HCT116 (cell line): ENCODE measurements around the gene CTXN1. TPM values are rescaled to one million over a fixed set of nuclear protein-coding genes. Genes with fewer than 3 reads are reported as not detected.

Source experiments
- ATAC-seq: fragments of 200-7000 bp; cut with Tn5 transposase; 2 replicates; pipeline ENCODE4 v1.9.1; 2020; ENCODE audit warnings: mild to moderate bottlenecking, moderate library complexity
- BruUV-seq: library from RNA; stranded (reverse); fragments of 400-500 nt; replicated peaks from 2 replicates; lab custom pipeline; 2021; lab: Mats Ljungman, UMichigan
- CTCF ChIA-PET: fragments of 300-600 bp; sonication (Branson Sonifier 250); formaldehyde crosslinking; loops from one replicate; lab custom pipeline; 2021; ENCODE audit warnings: antibody characterized with exemption; lab: Charles Lee
- POLR2A ChIA-PET: fragments of 300-600, 350-600 bp; sonication (Branson Sonifier 250); formaldehyde crosslinking; loops from one replicate; lab custom pipeline; 2021; ENCODE audit warnings: antibody characterized with exemption; lab: Charles Lee
- RAD21 ChIA-PET, 2 experiments: fragments of 300-600 bp; sonication (Branson Sonifier 250); formaldehyde crosslinking; loops; one replicate each; lab custom pipeline; 2023; ENCODE audit warnings: low total read pairs in 2 of 2; ENCODE audit not compliant: uncharacterized antibody in 2 of 2, unreplicated experiment in 2 of 2, low non-redundant PET in 1 of 2; lab: Charles Lee
- DNase-seq: peaks from one replicate; pipeline ENCODE4 v3.0.0-alpha.2; 2010; ENCODE audit warnings: low read depth, low spot score
- H2AFZ ChIP-seq: fragments of 200-600 bp; shearing (Covaris generic), sonication (generic); 2 replicates; pipeline ENCODE4 v1.6.1; 2017; ENCODE audit warnings: low read depth, mixed run types, mixed read lengths, antibody characterized with exemption, low read length; ENCODE audit not compliant: poor library complexity, severe bottlenecking
- H3K27ac ChIP-seq: 2 replicates; pipeline ENCODE4 v1.5.1; 2012; ENCODE audit warnings: low read depth, low read length
- H3K27me3 ChIP-seq: fragments of 200-600 bp; sonication (generic); 2 replicates; pipeline ENCODE4 v1.6.1; 2016; ENCODE audit warnings: mixed run types, low read length, mixed read lengths; ENCODE audit not compliant: insufficient read depth
- H3K36me3 ChIP-seq, 2 experiments: fragments of 200-500 bp in 1 of 2; fragments of 200-600 bp in 1 of 2; sonication (Bioruptor generic) in 1 of 2; sonication (generic) in 1 of 2; 2 replicates each; pipeline versions ENCODE4 v1.5.1 to v1.6.1; 2014 to 2016; ENCODE audit warnings: low read length in 2 of 2, inconsistent platforms in 1 of 2, mixed read lengths in 1 of 2, mixed run types in 1 of 2; ENCODE audit not compliant: insufficient read depth in 2 of 2, control insufficient read depth in 1 of 2
- H3K4me1 ChIP-seq, 2 experiments: fragments of 200-600 bp in 1 of 2; sonication (generic) in 1 of 2; 2 replicates each; pipeline versions ENCODE4 v1.5.1 to v1.6.1; 2012 to 2017; ENCODE audit warnings: low read length in 2 of 2, inconsistent platforms in 1 of 2, mild to moderate bottlenecking in 1 of 2, mixed read lengths in 1 of 2, mixed run types in 1 of 2, moderate library complexity in 1 of 2; ENCODE audit not compliant: insufficient read depth in 2 of 2, control insufficient read depth in 1 of 2
- H3K4me2 ChIP-seq: fragments of 200-600 bp; sonication (generic); 2 replicates; pipeline ENCODE4 v1.6.1; 2017; ENCODE audit warnings: mixed run types, low read length, mixed read lengths
- H3K4me3 ChIP-seq, 2 experiments: fragments of 200-600 bp in 1 of 2; sonication (generic) in 1 of 2; replicated peaks in 1 of 2; 2 replicates each; pipeline ENCODE4 v1.5.1; 2011 to 2016; ENCODE audit warnings: low read length in 2 of 2, control low read depth in 1 of 2, low read depth in 1 of 2, mild to moderate bottlenecking in 1 of 2, mixed read lengths in 1 of 2, mixed run types in 1 of 2
- H3K79me2 ChIP-seq: fragments of 200-600 bp; sonication (generic); 2 replicates; pipeline ENCODE4 v1.6.1; 2017; ENCODE audit warnings: mild to moderate bottlenecking, mixed run types, low read length, moderate library complexity, mixed read lengths; ENCODE audit not compliant: insufficient read depth
- H3K9ac ChIP-seq: fragments of 200-600 bp; sonication (generic); 2 replicates; pipeline ENCODE4 v1.6.1; 2016; ENCODE audit warnings: low read length, mixed read lengths
- H3K9me2 ChIP-seq: fragments of 200-600 bp; sonication (generic), shearing (Covaris generic); 2 replicates; pipeline ENCODE4 v1.6.1; 2017; ENCODE audit warnings: mixed run types, mild to moderate bottlenecking, moderate library complexity; ENCODE audit not compliant: insufficient read depth
- H3K9me3 ChIP-seq, 2 experiments: fragments of 200-500 bp in 1 of 2; fragments of 200-600 bp in 1 of 2; sonication (Bioruptor generic) in 1 of 2; sonication (generic) in 1 of 2; 2 replicates each; pipeline ENCODE4 v1.6.1; 2014 to 2017; ENCODE audit warnings: low read length in 2 of 2, mixed read lengths in 2 of 2, inconsistent platforms in 1 of 2, low read depth in 1 of 2, mild to moderate bottlenecking in 1 of 2, mixed run types in 1 of 2, moderate library complexity in 1 of 2; ENCODE audit not compliant: control insufficient read depth in 1 of 2, insufficient read depth in 1 of 2
- H4K20me1 ChIP-seq: fragments of 200-600 bp; sonication (generic), shearing (Covaris generic); 2 replicates; pipeline ENCODE4 v1.6.1; 2017; ENCODE audit warnings: mixed run types, mild to moderate bottlenecking, moderate library complexity; ENCODE audit not compliant: insufficient read depth
- RAD21 ChIP-seq: IDR thresholded peaks from 2 replicates; pipeline ENCODE4 v1.6.1; 2012; ENCODE audit warnings: low read depth, mild to moderate bottlenecking
- SP1 ChIP-seq: IDR thresholded peaks from 2 replicates; pipeline ENCODE4 v1.6.1; 2012; ENCODE audit warnings: low read depth
- SRF ChIP-seq: IDR thresholded peaks from 2 replicates; pipeline ENCODE4 v1.6.1; 2012; ENCODE audit warnings: low read depth
- YY1 ChIP-seq: IDR thresholded peaks from 2 replicates; pipeline ENCODE4 v1.6.1; 2011; ENCODE audit warnings: low read length, low read depth, moderate library complexity, mild to moderate bottlenecking; ENCODE audit not compliant: insufficient replicate concordance; ENCODE audit errors: extremely low read depth
- intact Hi-C: fragments of 100-400 bp; cut with micrococcal nuclease; formaldehyde crosslinking; loops from 2 replicates; pipeline ENCODE4 v1.10.0; 2022
- total RNA-seq: library from RNA; stranded (reverse); gene quantifications from one replicate; pipeline ENCODE4 v1.2.1, GENCODE V29; 2021; ENCODE audit not compliant: unreplicated experiment
- TF ChIP-seq, protein P1 (sequence below), 3 experiments: fragments of 200-600 bp in 1 of 3; sonication (generic) in 1 of 3; IDR thresholded peaks in 2 of 3; conservative IDR thresholded peaks in 1 of 3; 2 replicates each; pipeline ENCODE4 v1.5.1; 2012 to 2017; ENCODE audit warnings: low read depth in 2 of 3, low read length in 2 of 3, antibody characterized with exemption in 1 of 3, borderline replicate concordance in 1 of 3, control low read depth in 1 of 3, mild to moderate bottlenecking in 1 of 3, mixed read lengths in 1 of 3, mixed run types in 1 of 3, moderate library complexity in 1 of 3; ENCODE audit not compliant: insufficient read depth in 1 of 3

CTXN1 gene
- total RNA-seq, 1 experiment from 2014 or later: 56.0 TPM

DNA sequence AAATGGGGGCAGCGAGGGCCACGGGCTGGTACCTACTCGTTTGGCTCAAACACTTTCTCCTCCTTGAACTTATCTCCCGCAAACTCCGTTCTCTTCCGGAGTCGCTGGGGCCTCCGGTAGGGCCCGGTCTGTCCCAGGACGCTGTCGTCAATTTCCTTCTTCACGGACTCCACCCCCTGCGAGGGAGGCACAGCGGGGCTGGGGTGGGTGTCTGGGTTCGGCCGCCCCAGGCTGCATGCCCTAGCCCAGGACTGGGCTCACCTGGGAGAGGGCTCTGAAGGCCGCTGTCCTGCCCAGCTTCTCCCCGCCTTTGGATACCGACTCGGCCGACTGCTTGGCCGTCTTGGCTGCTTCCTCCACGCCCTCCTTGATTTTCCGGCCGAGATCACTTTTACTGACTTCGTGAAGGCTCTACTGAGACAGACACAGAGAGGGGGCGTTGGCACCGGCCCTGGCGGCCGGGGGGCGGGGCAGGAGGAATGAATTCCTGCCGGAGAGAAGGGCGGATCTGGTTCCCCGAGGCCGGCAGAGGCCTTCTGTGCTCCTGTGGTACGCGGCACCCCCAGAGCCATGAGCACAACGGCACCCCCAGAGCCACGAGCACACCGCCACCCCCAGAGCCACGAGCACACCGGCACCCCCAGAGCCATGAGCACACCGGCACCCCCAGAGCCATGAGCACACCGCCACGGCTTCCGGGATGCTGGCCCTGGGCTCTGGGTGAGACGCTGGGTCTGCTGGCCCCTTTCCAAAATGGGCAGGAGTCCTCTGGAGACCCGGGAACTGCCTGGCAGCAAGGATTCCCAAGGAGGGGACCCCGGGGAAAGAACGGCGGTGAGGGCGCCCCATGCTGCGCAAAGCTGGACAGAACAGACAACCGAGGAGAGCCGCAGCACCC, 8.1 kb upstream of the CTXN1 start:
- no peak for DNase-seq
- no peak for ATAC-seq
- H3K4me2 ChIP-seq: no peak overlapping the region
- H3K9me3 ChIP-seq: no peaks in the 10 kb centered on the region
- H3K79me2 ChIP-seq: peaks cover 11% of the 10 kb centered on the region
- POLR2A ChIA-PET: no interaction called here
- RAD21 ChIA-PET: no interaction called here
- peaks cover 12 to 20% of the 10 kb centered on the region in 2 experiments for H3K4me1 ChIP-seq
- no peak overlapping the region for H3K27ac ChIP-seq
- TF ChIP-seq, protein P1, sequence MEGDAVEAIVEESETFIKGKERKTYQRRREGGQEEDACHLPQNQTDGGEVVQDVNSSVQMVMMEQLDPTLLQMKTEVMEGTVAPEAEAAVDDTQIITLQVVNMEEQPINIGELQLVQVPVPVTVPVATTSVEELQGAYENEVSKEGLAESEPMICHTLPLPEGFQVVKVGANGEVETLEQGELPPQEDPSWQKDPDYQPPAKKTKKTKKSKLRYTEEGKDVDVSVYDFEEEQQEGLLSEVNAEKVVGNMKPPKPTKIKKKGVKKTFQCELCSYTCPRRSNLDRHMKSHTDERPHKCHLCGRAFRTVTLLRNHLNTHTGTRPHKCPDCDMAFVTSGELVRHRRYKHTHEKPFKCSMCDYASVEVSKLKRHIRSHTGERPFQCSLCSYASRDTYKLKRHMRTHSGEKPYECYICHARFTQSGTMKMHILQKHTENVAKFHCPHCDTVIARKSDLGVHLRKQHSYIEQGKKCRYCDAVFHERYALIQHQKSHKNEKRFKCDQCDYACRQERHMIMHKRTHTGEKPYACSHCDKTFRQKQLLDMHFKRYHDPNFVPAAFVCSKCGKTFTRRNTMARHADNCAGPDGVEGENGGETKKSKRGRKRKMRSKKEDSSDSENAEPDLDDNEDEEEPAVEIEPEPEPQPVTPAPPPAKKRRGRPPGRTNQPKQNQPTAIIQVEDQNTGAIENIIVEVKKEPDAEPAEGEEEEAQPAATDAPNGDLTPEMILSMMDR (IDR thresholded peaks at IDR 0.05 in 2 of 3, conservative IDR thresholded peaks at IDR 0.05 in 1 of 3; ENCODE audit: borderline replicate concordance in 1 of 3, insufficient read depth in 1 of 3, low read depth in 2 of 3, low read length in 2 of 3): 0 out of 6 replicates have a peak, but pooled peaks of 1 of the 3 experiments have one; percentile 3
- TF ChIP-seq YY1 (no peak), SRF (no peak)
- no peaks in the 10 kb centered on the region for H3K9me2 ChIP-seq
- H3K4me3 ChIP-seq: no peak overlapping the region
- no peaks in the 10 kb centered on the region for H3K27me3 ChIP-seq
- no peaks in the 10 kb centered on the region for H4K20me1 ChIP-seq
- CTCF ChIA-PET: no interaction called here
- no TSS peak for BruUV-seq
- peaks cover 39 to 46% of the 10 kb centered on the region in 2 experiments for H3K36me3 ChIP-seq
- no peak overlapping the region for H3K9ac ChIP-seq
- no peak overlapping the region for H2AFZ ChIP-seq
- intact Hi-C loops: no loop called here

DNA sequence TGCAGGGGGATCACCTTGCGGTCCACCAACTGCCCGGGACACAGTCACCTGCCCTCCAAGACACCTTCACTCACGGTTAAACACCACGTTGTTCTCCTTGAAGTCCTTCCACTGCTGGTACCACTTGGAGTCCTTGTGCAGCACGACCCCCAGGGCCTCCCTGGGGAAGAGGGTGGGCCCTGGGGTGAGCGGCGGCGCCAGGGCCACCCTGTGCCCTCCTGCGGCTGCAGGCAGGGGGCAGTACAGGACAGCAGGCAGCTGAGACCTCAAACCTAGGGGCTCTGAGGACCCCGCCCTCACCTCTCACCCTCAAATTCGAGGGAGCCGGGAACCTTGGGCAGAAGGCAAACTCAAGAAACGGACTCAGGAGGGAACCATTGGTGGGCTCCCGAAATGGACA, 7.5 kb upstream of the CTXN1 start:
- no peak overlapping the region for H2AFZ ChIP-seq
- CTCF ChIA-PET: no interaction called here
- TF ChIP-seq RAD21: peak; percentile 25; the same call in 1 of the 2 replicates
- TF ChIP-seq SP1: no peak
- TF ChIP-seq, protein P1 (IDR thresholded peaks at IDR 0.05 in 2 of 3, conservative IDR thresholded peaks at IDR 0.05 in 1 of 3; ENCODE audit: borderline replicate concordance in 1 of 3, insufficient read depth in 1 of 3, low read depth in 2 of 3, low read length in 2 of 3): peak in 2 of 3 experiments; percentile 62 to 68; a peak in 4 of 6 replicates
- TF ChIP-seq, all 23 proteins: peak for 2
- no peak overlapping the region for H3K27ac ChIP-seq
- H3K36me3 ChIP-seq: peaks cover 34 to 45% of the 10 kb centered on the region in 2 experiments
- ATAC-seq (peak; percentile 44; the same call in 1 of the 2 replicates), DNase-seq (no peak)
- POLR2A ChIA-PET: no interaction called here
- BruUV-seq: no TSS peak
- H3K9ac ChIP-seq: no peak overlapping the region
- H3K4me3 ChIP-seq: no peak overlapping the region
- RAD21 ChIA-PET: no interaction called here
- no peaks in the 10 kb centered on the region for H3K9me3 ChIP-seq
- intact Hi-C loops: no loop called here
- peaks cover 18 to 26% of the 10 kb centered on the region in 2 experiments for H3K4me1 ChIP-seq
- H4K20me1 ChIP-seq: no peaks in the 10 kb centered on the region
- H3K9me2 ChIP-seq: no peaks in the 10 kb centered on the region
- no peaks in the 10 kb centered on the region for H3K27me3 ChIP-seq
- H3K4me2 ChIP-seq: no peak overlapping the region
- peaks cover 7% of the 10 kb centered on the region for H3K79me2 ChIP-seq
